Adrenal gland (tissue), 12 donors: ENCODE data around the gene CRYBA4. TPM values are rescaled to one million over a fixed set of nuclear protein-coding genes. Genes with fewer than 3 reads are reported as not detected.

ENCODE experiments used
- DNase-seq, 7 donors: peaks; one replicate each; pipeline ENCODE4 v3.0.0-alpha.2; 2019 to 2020
- H3K27ac ChIP-seq, 5 donors: fragments of 200-600 bp; sonication (generic) in 4 of 5; 1 replicate in 3 of 5; 2 replicates in 2 of 5; pipeline versions ENCODE4 v1.5.1 to v1.8.0; 2016 to 2020; ENCODE audit warnings: mild to moderate bottlenecking in 1 of 5
- H3K27me3 ChIP-seq: fragments of 200-600 bp; 2 replicates; pipeline ENCODE4 v1.8.0; 2021
- H3K36me3 ChIP-seq, 2 donors: fragments of 200-600 bp; replicated peaks in 1 of 2; 1 replicate in 1 of 2; 2 replicates in 1 of 2; pipeline versions ENCODE4 v1.5.1 to v1.8.0; 2018 to 2022
- H3K4me1 ChIP-seq, 2 donors: fragments of 200-600 bp; replicated peaks in 1 of 2; 1 replicate in 1 of 2; 2 replicates in 1 of 2; pipeline versions ENCODE4 v1.5.1 to v1.8.0; 2018 to 2021
- H3K4me3 ChIP-seq, 4 donors: fragments of 200-600 bp; sonication (generic) in 3 of 4; one replicate each; pipeline ENCODE4 v1.5.1; 2016 to 2018
- H3K9me3 ChIP-seq, 3 donors: fragments of 200-600 bp; sonication (generic) in 1 of 3; replicated peaks in 1 of 3; 1 replicate in 2 of 3; 2 replicates in 1 of 3; pipeline versions ENCODE4 v1.5.1 to v1.8.0; 2016 to 2021
- CTCF ChIP-seq, 6 experiments: fragments of 450-650 bp in 4 of 6; fragments of 200-600 bp in 2 of 6; sonication (generic) in 1 of 6; IDR thresholded peaks; 1 replicate in 5 of 6; 2 replicates in 1 of 6; pipeline versions ENCODE4 v1.5.1 to v1.8.0; 2016 to 2021; ENCODE audit warnings: antibody characterized with exemption in 6 of 6, mild to moderate bottlenecking in 2 of 6, moderate library complexity in 1 of 6
- POLR2A ChIP-seq, 2 donors: fragments of 450-650 bp; IDR thresholded peaks; one replicate each; pipeline ENCODE4 v1.6.1; 2017; ENCODE audit warnings: antibody characterized with exemption in 2 of 2, mild to moderate bottlenecking in 2 of 2, moderate library complexity in 1 of 2
- WGBS, 4 donors: extraction: QIAGEN DNeasy Blood & Tissue Kit in 2 of 4; methylation state at CpG; one replicate each; pipeline versions ENCODE4 v1.1.5 to v1.1.7; 2013 to 2017; 5-methylcytosine and 5-hydroxymethylcytosine counted together
- intact Hi-C, 2 donors: fragments of 100-400 bp; cut with DNase I; formaldehyde crosslinking; loops; one replicate each; pipeline versions ENCODE4 v1.14.1 to v1.15.0; 2022 to 2023
- polyA plus RNA-seq, 3 donors: library from polyadenylated mRNA; stranded (reverse); fragments of 200-250 nt in 2 of 3; fragments of 350-450 nt in 1 of 3; fragmentation: Illumina TruSeq in 1 of 3; extraction: RNeasy Lipid Tissue Mini Kit (QIAGEN cat#74804) in 1 of 3; gene quantifications; one replicate each; pipeline ENCODE4 v1.2.3, GENCODE V29; 2013 to 2014
- total RNA-seq, 9 donors: library from RNA; depleted of rRNA in 4 of 9; stranded (reverse); fragments of >200 nt in 4 of 9; fragments of 120-200 nt in 1 of 9; fragmentation: NEBNext Ultra II Directional in 1 of 9; extraction: Animal tissue kit (Norgen Biotek cat#: 25700) in 1 of 9; gene quantifications; one replicate each; pipeline versions ENCODE4 v1.1.0 to v1.2.4, GENCODE V29; 2013 to 2023
- donor health status: healthy with polysubstance abuse.
- donor health status: Bipolar disorder and iron deficiency.
- donor health status: DM: yes; HTN: yes; CAD: no.
- donor health status: DM: no; HTN: no; CAD: no.
- donor health status: DM: no; HTN: no; CAD: no.
- donor health status: DM: yes; HTN: yes; CAD: no.

CRYBA4 gene
- total and polyA plus RNA-seq, 12 donors, result not detected

GRCh38 chr22:26592421-26592891 is 29.3 kb upstream of the CRYBA4 start:
- no peak for TF ChIP-seq POLR2A (IDR thresholded peaks at IDR 0.05)
- TF ChIP-seq CTCF (IDR thresholded peaks at IDR 0.05), result no peak
- intact Hi-C loops, result no loop called here
- H3K27ac ChIP-seq, result no peak overlapping the region
- H3K4me3 ChIP-seq, result no peak overlapping the region
- H3K36me3 ChIP-seq, result no peaks in the 10 kb centered on the region
- H3K9me3 ChIP-seq, result no peaks in the 10 kb centered on the region
- WGBS, 4 donors, result 63 to 77% (median 75%) methylated on average over 4 of the region's 4 CpGs
- H3K27me3 ChIP-seq, result no peaks in the 10 kb centered on the region
- peaks cover 3 to 13% of the 10 kb centered on the region in 2 donors for H3K4me1 ChIP-seq
- no peak for DNase-seq

- H3K9me3 ChIP-seq, result no peaks in the 10 kb centered on the region
- WGBS, 4 donors, result 38 to 60% (median 52%) methylated on average over 1 of the region's 1 CpG
- no peak overlapping the region for H3K4me3 ChIP-seq
- H3K27me3 ChIP-seq, result no peaks in the 10 kb centered on the region
- peaks cover 3 to 8% of the 10 kb centered on the region in 2 donors for H3K4me1 ChIP-seq
- no peak overlapping the region for H3K27ac ChIP-seq
- TF ChIP-seq CTCF (IDR thresholded peaks at IDR 0.05) (no peak), POLR2A (IDR thresholded peaks at IDR 0.05) (no peak)
- intact Hi-C loops, result no loop called here
- no peak for DNase-seq
- no peaks in the 10 kb centered on the region for H3K36me3 ChIP-seq
These were observed 28.0 kb upstream of the CRYBA4 start for GRCh38 chr22:26593763-26594162.

- Histone ChIP-seq H3K4me1 (no peaks in the 10 kb centered on the region), H3K36me3 (no peaks in the 10 kb centered on the region), H3K9me3 (no peaks in the 10 kb centered on the region), H3K27ac (no peak overlapping the region), H3K27me3 (no peaks in the 10 kb centered on the region), H3K4me3 (no peak overlapping the region)
- TF ChIP-seq POLR2A (IDR thresholded peaks at IDR 0.05), result no peak
- no peak for TF ChIP-seq CTCF (IDR thresholded peaks at IDR 0.05)
- WGBS, 4 donors, result 79 to 88% (median 86%) methylated on average over 4 of the region's 4 CpGs
- no peak for DNase-seq
- intact Hi-C loops, result no loop called here
These were observed 24.7 kb upstream of the CRYBA4 start for GRCh38 chr22:26597026-26597425.

GRCh38 chr22:26597480-26597879 is 24.3 kb upstream of the CRYBA4 start:
- Histone ChIP-seq H3K27ac (no peak overlapping the region), H3K9me3 (no peaks in the 10 kb centered on the region), H3K4me1 (no peaks in the 10 kb centered on the region), H3K27me3 (no peaks in the 10 kb centered on the region), H3K36me3 (no peaks in the 10 kb centered on the region), H3K4me3 (no peak overlapping the region)
- TF ChIP-seq CTCF (IDR thresholded peaks at IDR 0.05) (no peak), POLR2A (IDR thresholded peaks at IDR 0.05) (no peak)
- DNase-seq, result no peak
- intact Hi-C loops, result no loop called here
- WGBS, 4 donors, result 78 to 88% (median 84%) methylated on average over 4 of the region's 4 CpGs
